Hypothalamus (tissue), 51 donors: ENCODE results near the gene ATP6V1G1.

Experiments used
- DNase-seq, 51 donors: peaks; one replicate each; lab custom pipeline; 2025; lab: John Stamatoyannopoulos, UW

ATP6V1G1 gene

DNA sequence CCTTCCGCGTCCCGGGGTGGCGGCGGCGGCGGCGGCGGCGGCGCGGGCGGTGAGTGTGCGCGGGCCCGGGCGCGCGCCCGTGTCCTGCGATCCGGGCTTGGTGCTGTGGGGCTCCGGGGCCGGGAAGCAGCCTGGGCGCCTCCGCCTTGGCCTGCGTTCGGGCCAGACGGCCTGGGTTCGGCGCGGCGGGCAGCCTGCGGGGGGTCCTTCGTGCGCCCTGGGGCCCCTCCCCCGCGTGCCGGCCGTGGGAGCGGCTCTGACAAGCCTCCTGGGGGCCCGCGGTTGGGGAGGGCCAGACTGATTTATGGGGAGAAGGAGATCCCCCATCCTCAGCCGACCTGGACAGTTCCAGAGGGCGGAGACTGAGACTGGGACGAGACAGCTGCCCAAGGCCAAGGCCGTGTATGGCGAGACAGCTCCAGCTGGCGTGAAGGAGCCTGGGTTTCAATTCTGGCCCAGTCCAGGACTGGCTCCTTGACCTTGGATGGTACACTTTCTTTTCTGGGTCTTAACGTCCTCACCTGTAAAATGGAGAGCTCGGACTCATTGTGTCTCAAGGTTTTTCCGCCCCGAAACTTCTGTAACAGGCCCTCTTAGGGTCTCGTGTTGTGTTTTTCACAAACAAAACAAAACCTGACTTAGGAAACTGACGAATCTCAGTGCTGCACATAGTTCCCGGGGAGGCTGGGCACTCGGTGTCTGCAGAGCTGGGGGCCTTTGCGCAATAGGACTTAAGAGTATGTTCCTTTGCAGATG, 24.1 kb downstream of the ATP6V1G1 start:
- DNase-seq: peak in 39 of 51 donors; percentile 14 to 76 (median 56)

DNA sequence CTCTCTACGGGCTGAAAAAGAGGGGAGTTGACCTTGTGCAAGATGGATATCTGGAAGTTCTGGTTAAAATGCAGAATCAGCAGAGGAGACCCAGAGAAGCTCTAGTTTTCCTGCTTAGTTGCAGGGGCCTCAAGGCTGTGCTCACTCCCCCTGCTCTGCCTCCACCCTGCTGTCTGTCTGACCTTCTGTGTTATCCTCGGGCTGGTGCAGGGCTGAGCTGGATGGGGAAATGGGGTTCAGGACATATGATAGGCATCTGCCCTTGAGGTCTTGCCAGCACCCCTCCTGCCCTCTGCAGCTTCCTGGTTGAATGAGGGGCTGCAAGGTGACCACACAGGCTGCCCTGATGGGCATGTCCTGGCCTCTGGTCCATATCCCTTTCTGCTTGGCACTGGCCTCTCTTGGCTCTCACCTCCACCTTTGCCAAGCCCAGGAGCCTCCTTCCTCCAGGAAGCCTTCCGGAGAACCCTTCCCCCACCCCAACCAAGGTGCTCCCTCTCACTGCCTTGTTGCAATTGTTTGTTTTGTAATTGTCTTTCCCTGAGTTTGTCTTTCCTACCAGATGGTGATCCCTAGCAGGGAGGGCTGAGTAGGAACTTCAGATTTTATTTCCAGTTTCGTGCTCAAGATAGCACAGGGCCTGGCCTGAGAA, 24.8 kb downstream of the ATP6V1G1 start:
- peak in 2 of 51 donors; percentile 8 to 29 for DNase-seq

DNA sequence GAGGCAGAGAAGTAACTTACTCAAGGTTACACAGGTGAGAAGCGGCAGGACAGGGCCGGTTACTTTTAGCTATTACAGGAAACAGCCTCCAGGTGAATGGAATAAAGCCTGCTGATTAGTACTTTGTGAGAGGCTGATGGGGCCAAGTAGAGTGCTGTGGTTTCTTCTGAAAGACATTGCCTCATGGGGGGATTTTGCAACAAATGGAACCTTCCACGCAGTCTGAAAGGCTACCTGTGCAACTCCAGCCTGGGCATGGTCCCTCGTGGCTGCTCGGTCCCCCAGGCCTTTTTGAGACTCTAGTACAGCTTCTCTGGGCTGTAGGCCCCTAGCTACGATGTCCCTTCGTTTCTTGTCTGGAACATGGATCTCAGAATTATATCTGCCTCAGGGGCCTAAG, 25.5 kb downstream of the ATP6V1G1 start:
- DNase-seq: no peak

DNA sequence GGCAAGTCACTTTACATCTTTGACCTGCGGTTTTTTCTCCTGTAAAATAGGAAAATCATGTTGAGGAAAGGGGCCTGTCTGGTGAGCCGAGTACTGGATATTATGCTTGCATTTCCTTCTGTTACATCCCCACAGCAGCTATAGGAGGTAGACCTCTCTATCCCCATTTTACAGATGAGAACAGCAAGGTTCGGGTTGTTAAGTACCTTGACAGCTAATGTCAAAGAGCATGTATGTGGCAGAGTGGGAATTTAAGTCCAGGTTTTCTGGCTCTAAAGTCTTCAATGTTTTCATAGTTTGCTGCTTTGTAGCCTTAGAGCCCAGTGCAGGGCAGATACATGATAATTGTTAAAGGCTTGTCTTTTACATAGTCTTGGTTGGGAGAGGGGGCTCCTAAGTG, 26.4 kb downstream of the ATP6V1G1 start:
- no peak for DNase-seq

DNA sequence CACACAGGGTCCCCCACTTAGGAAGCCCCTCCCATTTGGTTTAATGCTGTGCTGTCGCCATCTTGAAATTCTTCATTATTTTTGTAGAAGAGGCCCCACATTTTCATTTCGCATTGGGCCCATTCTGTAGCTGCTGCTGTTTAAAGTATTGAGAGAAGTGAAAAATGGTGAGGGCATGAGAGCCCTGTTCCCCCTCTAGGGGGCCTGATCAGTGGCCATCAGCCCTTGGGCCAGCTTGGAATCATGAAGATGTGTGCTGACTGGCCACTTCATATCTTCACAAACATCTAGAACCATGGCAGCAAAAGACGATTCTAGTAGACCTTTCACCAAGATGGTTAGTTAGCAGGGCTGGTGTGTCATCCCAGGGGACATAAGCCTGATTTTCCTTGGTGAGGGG, 26.8 kb downstream of the ATP6V1G1 start:
- no peak for DNase-seq

DNA sequence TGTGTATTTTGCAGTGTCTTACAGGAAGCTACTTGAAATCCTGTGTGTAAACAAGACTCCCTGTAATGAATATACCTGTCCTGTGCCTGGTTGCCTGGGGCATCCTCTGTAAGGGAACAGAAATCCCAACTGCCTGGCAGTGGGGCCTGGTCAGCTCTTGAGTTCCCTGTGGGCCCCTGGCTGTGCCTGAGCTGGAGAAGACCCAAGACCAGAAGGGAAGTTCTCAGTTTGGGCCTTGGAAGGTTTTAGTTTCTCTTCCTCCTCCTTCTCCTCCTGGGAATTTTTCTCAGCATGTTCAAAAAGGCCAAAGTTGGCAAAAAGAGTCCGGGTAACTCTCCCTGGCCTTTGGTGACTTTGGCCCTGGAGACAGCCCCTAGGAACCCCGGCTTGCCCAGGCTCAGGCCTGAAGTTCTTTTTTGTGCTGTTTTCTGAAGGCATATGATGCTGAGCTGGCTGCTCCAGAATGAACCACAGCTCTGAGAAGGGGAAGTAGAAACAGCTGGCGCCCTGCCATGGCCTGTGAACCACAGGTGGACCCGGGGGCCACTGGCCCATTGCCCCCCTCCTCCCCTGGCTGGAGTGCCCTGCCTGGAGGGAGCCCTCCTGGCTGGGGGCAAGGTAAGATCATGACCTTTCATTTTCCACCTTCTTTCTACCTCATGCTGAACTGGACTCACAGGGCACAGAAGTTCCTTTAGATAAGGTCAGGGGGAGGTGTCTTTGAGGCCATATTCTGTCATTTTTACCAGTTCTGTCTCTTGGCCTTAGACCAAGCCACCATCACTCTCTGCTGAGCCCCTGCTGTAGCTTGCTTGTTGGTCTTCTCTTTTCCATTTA, 29.3 kb downstream of the ATP6V1G1 start:
- peak in 27 of 51 donors; percentile 3 to 46 (median 14) for DNase-seq

DNA sequence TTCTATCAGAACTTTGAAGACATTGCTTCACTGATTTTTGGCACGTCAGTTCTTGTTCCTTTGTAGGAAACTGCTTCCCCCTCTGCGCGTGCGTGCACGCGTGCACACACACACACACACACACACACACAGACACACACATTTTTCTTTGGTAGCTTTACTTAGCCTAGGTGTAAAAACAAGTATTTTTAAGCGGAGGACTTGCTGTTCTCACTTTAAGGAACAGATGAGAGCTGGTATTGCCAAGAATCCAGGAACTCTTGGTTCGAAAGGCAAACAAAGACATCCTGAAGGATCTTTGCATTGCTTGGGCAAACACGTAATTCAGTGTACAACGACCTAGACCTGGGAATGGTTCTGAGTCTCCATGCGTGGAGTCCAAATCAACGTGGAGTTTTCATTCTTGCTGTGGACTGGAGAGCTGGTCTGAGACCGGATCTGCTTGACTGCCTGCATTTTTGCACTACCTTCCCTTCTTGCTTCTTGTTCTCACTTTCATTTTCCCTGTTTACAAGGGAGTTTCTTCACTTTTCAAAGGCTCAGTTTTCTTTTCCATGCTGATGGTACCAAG, 31.7 kb downstream of the ATP6V1G1 start:
- peak in 2 of 51 donors; percentile 5 for DNase-seq

DNA sequence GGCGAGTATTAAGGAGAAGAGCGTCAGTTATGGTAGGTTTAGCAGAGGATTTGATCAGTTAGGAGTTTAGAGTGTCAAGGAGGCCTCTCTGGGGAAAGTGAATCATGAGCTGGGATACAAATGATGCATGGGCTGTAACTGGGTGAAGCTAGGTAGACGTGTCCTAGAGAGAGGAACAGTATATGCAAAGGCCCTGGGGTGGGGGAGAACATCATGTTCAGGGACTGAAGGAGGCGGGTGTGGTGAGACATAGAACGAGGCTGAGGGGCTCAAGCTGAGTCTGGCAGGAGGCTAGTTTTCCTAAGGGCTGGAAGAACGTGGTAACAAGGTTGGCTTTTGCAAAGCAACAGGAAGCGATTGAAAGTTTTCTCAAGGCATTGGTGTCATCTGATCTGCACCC, 34.0 kb downstream of the ATP6V1G1 start:
- DNase-seq: peak in 1 of 51 donors; percentile 9

DNA sequence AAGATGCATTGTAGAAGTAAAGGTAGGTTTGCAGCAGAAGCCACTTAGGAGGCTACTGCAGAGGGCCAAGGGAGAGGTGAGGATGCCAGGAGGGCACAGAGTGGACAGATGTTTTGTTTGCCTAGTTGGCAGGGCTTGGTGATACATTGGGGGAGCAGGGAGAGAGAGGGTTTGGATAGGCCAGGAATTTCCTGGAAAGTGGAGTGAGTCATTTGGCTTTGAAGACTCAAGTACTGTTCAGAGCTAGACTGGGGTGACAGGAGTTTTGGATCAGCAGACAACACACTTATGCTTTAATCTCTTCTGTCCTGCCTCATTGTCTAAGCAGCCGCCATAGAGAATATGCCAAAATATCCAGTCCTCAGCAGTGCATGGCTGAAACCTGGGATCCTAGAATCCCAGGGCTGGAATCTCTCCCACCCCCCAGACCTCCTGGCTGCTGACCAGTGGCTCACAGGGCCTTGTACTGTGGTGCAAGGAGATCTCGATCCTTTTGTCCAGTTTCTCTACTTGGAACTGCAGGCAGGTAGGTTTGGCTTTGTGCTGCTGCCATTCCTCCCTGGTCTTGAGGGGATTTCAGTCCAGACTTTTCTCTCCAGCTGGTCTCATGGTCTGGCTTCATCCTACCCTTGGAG, 34.5 kb downstream of the ATP6V1G1 start:
- DNase-seq: peak in 2 of 51 donors; percentile 7 to 8

DNA sequence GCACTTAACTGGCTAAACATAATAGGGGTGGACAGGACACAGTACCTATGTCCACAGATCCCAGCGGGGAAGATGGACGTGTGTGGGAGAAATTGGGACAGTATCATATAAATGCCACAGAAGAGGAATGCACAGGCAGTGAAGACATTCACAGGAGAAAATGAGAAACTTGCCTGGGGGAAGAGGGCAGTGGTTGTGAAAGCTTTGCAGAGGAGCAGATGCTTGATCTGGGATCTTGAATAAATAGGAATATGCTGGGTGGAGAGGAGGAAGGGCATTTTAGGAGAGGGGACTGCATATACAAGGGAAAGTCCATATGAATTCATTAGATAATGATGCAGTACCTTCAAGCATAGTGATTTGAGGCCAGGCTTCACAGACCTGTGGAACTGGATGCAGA, 37.1 kb downstream of the ATP6V1G1 start:
- no peak for DNase-seq

DNA sequence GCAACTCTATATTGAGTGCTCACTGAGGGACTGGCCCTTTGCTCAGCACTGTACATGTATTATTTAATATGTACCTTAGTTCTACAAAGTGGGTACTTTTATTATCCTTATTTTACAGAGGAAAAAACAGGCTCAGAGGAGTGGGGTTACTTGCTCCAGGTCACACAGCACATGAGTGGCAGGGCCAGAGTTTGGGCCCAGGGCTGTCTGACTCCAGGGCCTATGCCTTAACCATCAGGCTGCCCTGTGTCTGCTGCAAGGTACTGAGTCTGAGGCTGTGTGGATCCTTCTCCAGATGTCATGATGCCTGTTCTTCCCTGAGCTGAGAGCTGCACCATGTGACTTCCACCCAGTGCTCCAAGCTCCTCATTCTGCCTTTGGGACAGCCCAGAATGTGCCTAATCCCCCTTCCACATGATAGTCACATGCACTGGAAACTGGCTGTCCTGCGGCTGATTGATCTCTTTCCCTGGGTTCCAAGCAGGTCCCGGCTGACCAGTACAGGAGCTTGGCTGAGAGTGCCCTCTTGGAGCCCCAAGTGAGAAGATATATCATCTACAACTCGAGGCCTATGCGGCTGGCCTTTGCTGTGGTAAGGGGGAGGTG, 38.9 kb downstream of the ATP6V1G1 start:
- no peak for DNase-seq

DNA sequence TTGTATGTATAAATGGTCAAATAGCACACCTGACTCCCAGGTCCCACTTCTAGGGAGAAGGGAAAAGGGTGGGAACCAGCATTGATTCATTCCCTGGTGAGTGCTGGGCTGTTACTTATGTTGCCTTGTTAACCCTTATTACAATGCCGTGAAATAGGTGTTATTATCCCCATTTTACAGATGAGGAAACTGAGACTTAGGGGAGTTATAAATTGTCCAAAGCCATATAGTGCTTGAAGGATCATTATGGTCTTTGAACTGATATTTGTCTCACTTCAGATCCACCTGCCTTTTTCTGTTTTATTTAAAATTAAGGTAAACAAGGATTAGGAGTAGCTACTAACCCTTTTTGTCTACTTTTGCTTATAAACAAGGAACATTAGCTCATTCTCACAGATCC, 40.0 kb downstream of the ATP6V1G1 start:
- no peak for DNase-seq

DNA sequence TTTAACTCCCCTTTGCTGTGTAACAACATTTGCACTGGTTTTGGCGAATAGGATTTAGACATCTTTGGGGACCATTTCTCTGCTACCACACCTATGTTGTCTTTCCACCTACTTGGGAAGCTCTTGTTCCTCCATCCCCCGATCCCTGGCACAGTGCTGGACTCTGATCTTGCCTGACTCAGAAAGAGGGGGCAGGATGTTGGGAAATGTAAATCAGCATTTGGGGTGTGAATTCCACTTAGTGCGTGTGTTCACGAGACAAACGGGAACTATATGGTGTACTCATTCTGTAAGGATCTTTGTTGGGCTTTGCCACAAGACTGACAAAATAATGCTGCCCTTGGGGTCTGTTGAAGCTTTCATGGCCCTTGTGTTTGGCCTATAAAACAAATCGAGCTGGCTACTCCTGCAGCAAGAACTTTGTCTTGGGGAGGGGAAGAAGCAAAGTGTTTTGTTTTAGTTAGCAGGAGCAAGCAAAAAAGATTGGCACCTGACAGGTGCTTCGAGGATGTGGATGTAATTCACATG, 42.1 kb downstream of the ATP6V1G1 start:
- DNase-seq: peak in 1 of 51 donors; percentile 46

DNA sequence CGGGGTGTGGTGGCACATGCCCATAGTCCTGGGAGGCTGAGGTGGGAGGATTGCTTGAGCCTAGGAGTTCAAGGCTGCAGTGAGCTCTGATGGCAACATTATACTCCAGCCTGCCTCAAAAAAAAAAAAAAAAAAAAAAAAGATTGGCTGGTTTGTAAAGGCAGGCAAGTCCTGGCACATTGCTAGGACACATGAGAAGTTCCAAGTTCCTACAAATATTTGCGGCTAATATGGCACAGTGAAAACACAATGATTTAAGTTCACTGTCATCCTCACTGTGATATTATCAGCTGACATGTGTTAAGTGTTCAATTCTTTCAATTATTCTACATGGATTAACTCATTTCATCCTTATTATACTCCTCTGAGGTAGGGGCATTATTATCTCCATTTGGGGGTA, 43.6 kb downstream of the ATP6V1G1 start:
- DNase-seq: no peak

DNA sequence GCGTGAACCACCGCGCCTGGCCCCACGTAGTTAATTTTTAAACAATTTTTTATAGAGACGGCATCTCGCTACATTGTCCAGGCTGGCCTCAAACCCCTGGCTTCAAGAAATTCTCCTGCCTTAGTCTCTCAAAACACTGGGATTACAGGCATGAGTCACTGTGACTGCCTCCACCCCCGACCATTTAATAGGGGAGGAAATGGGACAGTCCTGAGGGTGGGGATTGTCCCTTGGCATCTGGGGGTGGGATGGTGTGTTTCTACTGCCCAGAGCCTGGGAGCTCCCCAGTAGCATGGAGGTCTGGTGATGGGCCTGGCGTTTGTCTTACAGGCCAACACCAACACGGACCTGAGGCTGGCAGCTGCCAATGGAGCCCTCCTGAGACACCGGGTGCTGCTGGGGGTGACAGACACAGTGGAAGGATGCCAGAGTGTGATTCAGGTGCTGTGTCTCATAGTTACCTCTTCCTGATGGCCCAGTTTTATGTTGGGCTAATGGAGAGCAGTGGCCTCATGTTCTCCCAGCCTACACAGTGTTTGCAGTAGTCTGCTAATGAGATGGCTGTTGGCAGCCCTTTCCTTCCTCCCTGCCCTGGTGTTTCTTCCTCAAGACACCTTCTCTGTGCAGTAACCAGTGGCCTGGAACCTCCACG, 46.0 kb downstream of the ATP6V1G1 start:
- DNase-seq: no peak

DNA sequence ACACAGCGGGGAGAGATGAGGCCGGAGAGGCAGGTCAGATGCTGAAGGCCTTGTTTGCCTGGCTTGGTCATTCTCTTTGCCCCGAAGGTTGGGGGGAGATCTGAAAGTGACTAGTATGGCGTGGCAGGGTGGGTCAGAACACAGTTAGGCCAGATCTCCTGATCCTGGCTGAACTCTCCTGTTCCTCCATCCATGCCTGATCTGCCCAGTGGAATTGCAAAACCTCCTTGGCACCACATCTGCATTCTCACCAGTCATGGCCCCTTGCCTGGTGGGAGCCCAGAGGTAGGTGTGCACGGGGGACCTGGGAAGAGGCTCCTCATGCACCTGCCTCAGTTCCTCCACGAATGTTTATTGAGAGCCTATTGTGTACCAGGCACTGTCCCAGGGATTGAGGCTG, 46.8 kb downstream of the ATP6V1G1 start:
- no peak for DNase-seq

DNA sequence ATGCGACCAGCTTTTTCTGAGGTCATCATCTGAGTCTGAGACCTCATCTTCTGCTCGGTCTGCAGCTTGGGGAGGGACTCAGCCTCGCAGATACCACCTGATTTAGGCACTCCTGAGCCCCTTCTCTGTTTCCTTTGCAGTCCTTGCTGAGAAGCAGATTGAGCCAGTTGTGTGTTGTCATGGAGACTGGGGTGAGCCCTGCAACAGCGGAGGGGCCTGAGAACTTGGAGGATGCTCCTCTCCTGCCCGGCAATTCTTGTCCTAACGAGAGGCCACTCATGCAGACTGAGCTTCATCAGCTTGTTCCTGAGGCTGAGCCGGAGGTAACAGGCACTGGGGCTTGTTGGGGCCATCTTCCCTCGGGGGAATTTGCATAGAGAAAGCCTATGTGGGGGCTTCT, 50.8 kb downstream of the ATP6V1G1 start:
- DNase-seq: peak in 6 of 51 donors; percentile 2 to 29 (median 9)

DNA sequence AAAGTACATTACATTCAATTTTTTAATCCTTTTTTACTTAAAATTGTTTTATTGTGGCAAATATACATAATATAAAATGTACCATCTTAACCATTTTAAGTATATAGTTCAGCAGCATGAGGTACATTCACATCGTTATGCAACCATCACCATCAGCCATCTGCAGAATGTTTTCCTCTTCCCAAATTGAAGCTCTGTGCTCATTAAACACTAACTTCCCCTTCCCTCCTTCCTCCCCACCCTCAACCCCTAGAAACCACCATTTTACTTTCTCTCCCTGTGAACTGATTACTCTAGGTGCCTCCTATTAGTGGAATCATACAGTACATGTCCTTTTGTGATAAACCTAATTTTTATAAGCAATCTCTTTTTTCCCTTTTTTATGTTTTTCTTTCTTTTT, 54.4 kb downstream of the ATP6V1G1 start:
- DNase-seq: no peak

DNA sequence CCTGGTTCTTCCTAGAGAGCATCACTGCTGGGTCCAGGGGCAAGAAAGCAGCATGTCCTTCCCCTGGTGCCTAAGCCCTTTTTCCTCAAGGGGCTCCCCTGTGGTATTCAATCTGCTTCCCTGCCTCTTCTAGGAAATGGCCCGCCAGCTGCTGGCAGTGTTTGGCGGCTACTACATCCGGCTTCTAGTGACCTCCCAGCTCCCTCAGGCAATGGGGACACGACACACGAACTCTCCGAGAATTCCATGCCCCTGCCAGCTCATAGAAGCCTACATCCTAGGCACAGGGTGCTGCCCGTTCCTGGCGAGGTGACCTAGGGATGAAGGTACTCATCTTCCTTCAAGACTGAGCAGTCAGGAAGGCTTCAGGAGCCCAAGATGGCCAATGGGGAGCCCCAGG, 55.4 kb downstream of the ATP6V1G1 start:
- DNase-seq: no peak
